Activated CD4-positive, alpha-beta T cell treated with anti-CD3 and anti-CD28 coated beads, Interleukin-2, amount 50 U/mL, for 48 hours (primary cell): Measurements from ENCODE around the gene SETD2.

Source experiments
- DNase-seq, 2 experiments: peaks; one replicate each; pipeline ENCODE4 v3.0.0-alpha.2; 2020

The SETD2 gene

DNA sequence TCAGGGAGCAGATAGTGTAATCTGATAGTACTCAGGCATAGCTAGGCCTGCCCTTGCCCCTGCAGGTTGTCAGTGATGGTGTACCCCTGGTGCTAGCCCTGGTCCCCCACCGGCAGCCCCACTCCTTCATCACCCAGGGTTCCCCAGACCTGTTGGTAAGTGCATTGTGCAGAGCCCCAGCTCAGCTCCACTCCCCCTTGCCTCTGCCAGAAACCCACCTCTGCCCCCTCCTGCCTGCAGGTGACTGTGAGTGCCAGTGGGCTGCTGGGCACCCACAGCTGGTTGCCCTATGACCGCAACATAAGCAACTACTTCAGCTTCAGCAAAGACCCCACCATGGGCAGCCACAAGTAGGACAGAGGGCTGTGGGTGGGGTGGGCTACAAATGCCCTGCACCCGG, 156.9 kb downstream of the SETD2 start:
- no peak for DNase-seq

DNA sequence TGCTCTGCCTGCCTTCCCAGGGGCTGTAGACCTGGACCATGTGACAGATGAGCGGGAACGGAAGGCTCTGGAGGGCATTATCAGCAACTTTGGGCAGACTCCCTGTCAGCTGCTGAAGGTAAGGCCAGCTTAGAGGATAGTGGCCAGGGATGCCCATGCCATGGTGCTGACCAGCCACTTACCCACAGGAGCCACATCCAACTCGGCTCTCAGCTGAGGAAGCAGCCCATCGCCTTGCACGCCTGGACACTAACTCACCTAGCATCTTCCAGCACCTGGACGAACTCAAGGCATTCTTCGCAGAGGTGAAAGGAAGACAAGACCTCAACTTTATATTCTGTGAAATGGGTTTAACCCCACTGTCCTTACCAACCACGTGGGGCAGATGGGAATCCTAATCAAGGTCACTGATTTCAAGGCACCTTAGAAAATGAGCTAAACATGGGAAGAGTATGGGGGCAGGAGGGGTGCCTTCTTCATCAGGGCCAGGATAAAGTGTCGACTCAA, 157.7 kb downstream of the SETD2 start:
- DNase-seq: no peak

DNA sequence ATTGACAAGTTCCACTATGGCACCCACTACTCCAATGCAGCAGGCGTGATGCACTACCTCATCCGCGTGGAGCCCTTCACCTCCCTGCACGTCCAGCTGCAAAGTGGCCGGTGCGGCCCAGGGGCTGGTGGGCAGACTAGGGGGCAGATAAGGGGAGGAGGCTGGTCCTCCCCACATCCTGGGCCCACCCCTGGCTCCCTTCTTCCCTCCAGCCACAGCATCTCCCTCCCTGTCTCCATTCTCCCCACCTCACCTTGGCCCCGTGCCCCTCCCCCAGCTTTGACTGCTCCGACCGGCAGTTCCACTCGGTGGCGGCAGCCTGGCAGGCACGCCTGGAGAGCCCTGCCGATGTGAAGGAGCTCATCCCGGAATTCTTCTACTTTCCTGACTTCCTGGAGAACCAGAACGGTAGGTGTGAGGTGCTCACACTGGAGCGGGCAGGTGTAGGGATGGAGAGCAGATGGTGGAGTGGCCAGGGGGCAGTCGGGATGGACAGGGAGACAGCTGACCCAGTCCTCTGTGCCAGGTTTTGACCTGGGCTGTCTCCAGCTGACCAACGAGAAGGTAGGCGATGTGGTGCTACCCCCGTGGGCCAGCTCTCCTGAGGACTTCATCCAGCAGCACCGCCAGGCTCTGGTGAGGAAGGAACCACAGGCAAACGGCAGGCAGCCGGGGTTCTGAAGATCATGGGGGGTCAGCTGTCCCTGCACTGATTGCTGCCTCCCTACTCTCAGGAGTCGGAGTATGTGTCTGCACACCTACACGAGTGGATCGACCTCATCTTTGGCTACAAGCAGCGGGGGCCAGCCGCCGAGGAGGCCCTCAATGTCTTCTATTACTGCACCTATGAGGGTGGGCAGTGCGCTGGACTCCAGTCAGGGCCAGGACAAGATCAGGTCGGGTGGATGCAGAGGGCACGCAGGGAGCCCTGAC, 158.4 kb downstream of the SETD2 start:
- no peak for DNase-seq

DNA sequence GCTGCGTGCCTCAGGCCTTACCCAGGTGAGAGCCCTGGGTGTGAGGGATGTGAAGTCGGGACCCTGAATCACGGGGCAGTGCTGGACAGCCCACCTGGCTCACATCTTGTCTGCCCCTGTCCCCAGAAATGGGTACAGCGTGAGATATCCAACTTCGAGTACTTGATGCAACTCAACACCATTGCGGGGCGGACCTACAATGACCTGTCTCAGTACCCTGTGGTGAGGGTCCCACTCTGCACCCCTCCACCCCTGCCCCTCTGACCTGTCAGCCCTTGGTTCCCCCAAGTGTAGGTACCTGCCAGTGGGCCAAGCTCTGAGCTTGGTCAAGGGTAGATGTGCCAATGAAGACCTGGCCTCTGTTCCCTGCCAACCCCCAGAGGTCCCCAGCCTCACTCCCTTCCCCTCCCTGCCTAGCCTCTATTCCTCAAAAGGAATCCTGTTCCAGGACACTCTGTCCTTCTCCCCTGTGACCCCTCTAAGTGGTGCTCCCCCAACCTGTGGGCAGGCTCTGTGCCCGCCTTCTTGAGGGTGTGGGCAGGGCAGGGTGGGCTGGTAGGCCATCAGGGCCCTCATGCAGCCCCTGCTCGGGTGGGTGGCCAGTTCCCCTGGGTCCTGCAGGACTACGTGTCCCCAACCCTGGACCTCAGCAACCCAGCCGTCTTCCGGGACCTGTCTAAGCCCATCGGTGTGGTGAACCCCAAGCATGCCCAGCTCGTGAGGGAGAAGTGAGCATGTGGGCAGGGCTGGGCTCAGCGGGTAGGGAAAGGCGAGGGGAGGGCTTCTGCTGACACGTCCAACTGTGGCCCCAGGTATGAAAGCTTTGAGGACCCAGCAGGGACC, 159.3 kb downstream of the SETD2 start:
- no peak for DNase-seq

DNA sequence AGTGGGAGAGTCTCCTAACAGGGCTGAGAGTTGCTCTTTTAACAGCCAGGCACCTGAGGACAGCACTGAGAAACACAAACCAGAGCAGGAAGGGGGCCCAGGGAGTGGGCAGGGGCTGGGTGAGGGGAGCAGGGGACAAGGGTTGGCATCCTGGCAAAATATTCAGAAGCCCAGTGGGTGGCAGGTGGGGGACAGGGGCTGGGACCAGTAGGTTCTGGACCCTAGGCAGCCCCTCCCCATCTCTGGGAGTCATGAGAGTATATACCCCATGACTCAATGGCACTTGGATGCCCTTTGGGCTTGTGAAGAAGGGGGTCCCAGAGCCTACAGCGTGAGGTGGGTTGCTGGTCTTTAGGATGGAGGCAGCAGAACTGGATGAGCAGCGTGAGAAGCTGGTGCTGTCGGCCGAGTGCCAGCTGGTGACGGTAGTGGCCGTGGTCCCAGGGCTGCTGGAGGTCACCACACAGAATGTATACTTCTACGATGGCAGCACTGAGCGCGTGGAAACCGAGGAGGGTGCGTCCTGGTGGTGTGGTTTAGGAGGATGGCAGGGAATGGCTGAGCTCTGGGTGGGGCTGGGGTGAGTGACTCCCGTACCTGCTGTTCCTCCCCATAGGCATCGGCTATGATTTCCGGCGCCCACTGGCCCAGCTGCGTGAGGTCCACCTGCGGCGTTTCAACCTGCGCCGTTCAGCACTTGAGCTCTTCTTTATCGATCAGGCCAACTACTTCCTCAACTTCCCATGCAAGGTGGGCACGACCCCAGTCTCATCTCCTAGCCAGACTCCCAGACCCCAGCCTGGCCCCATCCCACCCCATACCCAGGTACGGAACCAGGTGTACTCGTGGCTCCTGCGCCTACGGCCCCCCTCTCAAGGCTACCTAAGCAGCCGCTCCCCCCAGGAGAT, 160.2 kb downstream of the SETD2 start:
- DNase-seq: no peak

DNA sequence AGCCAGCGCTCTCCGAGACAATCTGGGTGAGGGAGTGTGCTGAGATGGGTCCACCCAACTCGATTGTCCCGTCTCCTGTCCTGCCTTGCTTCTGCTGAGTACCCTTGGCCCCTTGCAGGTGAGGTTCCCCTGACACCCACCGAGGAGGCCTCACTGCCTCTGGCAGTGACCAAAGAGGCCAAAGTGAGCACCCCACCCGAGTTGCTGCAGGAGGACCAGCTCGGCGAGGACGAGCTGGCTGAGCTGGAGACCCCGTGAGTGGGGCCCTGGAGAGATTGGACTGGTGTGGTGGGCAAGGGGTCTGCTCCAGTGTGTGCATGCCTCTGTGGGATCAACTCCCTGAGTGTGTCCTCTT, 160.9 kb downstream of the SETD2 start:
- no peak for DNase-seq

DNA sequence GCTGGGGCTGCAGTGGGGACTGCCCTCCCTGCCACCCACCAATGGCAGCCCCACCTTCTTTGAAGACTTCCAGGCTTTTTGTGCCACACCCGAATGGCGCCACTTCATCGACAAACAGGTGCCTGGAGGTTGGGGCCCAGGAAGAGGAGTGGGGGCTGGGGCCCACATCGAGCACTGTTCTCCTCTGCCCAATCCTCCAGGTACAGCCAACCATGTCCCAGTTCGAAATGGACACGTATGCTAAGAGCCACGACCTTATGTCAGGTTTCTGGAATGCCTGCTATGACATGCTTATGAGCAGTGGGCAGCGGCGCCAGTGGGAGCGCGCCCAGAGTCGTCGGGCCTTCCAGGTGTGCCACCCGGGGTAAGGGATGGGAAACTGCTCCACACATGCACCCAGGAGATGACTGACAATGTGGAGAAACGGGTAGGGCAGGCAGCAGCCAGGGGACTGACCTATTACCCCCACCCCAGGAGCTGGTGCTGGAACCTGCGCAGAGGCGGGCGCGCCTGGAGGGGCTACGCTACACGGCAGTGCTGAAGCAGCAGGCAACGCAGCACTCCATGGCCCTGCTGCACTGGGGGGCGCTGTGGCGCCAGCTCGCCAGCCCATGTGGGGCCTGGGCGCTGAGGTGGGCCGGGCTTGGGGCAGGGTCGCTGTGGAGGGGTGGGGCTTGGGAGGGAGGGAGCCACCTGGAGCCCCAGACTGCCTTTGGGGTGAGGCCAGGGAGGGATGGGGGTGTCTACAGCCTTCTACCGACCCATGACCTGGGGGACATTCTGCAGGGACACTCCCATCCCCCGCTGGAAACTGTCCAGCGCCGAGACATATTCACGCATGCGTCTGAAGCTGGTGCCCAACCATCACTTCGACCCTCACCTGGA, 161.5 kb downstream of the SETD2 start:
- no peak for DNase-seq

DNA sequence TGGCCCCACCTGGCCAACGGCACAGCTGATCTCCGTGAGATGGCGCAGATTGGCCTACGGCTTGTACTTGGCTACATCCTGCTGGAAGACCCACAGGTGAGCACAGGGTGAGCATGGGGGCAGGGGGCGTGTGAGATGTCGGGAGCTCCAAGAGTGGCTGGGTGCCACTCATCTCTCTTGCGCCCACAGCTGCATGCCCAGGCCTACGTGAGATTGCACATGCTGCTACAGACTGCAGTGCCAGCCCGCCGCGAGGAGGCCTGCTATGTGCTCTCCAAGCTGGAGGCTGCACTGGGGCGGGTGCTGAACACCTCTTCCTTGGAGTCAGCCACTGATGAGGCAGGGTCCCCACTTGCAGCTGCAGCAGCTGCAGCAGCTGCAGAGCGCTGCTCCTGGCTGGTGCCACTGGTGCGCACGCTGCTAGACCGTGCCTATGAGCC, 162.2 kb downstream of the SETD2 start:
- DNase-seq: no peak

DNA sequence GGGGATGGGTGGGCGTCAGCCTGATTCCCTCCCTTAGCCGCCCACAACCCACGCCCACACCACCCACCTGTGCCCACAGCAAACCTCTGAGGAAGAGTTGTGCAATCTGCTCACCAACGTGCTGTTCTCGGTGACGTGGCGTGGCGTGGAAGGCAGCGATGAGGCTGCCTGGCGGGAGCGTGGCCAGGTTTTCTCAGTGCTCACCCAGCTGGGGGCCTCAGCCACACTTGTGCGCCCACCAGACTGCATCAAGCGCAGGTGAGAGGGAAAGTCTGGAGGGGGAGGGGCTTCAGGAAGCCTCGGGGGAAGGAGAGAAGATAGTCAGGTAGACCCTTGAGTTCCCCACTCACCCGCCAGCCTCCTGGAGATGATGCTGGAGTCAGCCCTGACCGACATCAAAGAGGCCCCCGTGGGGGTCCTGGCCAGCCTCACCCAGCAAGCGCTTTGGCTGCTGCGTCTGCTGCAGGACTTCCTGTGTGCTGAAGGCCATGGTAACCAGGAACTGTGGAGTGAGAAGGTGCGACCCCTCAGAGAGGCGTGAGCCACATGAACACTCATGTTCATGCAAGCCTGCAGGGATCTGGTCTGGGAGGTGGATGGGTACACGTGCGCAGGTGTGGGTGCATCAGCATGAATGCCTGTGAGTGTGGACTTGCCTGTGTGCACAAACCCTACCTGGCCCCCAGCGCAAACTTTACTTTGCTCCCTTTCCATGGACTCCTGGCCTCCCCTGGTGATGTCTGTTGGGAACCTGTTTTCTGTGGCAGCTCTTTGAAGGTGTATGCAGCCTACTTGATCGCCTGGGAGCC, 162.8 kb downstream of the SETD2 start:
- no peak for DNase-seq

DNA sequence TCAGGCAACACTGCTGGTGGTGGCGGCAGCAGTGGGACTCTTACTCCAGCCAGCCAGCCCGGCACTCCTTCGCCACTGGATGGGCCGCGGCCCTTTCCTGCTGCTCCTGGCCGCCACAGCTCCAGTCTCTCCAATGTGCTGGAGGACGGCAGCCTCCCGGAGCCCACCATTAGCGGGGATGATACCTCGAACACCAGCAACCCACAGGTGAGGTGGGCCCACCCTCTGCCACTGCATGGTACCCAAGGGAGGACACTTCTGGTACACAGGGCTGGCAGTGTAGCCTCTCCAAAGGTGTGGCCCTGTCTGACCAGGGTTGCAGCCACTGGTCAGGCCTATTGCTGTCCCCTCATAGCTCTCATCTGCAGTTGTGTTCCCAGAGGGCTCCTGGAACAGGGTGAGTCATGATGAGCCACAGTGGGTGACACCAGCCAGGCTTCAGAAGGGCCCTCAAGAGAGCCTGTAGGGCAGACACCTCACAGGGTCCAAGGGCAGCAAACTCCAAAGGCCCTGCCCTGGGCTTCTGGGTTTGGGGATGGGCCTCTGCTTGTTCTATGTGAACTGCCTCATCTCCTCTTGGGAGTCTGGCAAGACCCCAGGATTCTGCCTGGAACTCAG, 163.6 kb downstream of the SETD2 start:
- DNase-seq: no peak

DNA sequence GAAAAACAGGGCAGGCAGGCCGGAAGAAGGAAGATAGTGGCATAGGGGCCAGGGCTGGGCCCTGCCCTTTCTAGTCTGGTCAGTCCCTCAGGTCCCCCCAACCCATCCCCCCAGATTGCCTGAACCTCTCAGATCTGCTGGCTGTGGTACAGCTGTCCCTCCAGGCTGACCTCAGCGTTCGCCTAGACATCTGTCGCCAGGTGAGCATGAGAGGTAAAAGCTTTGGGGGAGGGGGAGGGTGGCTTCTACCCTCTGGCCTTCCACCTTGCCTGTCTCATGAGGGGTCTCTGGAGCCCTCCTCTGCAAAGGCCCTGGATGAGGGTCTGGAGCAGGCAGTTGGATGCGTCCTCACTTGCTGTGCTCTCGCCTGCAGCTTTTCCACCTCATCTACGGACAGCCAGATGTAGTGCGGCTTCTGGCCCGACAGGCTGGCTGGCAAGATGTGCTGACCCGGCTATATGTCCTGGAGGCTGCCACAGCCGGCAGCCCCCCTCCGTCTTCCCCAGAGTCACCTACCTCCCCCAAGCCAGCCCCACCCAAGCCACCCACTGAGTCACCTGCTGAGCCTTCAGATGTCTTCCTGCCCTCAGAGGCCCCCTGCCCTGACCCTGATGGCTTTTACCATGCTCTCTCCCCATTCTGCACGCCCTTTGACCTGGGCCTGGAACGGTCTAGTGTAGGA, 164.3 kb downstream of the SETD2 start:
- DNase-seq: no peak

DNA sequence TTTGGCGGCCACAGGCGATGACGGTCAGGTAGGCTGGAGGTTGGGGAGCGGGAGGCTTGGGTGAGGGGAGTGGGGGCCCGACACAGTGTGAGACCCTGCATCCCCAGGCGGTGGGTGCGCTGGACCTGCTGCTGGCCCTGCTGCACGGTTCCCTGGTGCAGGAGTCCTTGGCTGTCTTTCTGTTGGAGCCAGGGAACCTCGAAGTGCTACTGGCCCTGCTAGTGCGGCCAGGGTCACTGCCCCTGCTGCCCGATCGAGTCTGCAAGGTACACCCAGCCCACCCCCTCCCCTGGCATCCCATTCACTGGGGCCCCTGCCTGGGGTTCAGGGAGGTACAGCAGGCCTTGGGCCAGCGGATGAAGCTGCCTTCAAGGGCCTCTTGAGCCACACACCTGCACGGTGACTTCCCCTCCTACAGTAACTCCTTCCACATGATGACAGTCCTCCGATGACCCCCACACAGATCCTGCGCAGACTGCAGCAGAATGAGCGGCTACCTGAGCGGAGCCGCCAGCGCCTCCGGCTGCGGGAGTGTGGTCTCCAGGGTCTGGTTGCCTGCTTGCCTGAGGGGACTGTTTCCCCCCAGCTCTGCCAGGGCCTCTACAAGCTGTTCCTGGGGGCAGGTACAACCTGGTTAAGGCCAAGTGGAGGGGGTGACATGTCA, 164.9 kb downstream of the SETD2 start:
- DNase-seq: no peak

DNA sequence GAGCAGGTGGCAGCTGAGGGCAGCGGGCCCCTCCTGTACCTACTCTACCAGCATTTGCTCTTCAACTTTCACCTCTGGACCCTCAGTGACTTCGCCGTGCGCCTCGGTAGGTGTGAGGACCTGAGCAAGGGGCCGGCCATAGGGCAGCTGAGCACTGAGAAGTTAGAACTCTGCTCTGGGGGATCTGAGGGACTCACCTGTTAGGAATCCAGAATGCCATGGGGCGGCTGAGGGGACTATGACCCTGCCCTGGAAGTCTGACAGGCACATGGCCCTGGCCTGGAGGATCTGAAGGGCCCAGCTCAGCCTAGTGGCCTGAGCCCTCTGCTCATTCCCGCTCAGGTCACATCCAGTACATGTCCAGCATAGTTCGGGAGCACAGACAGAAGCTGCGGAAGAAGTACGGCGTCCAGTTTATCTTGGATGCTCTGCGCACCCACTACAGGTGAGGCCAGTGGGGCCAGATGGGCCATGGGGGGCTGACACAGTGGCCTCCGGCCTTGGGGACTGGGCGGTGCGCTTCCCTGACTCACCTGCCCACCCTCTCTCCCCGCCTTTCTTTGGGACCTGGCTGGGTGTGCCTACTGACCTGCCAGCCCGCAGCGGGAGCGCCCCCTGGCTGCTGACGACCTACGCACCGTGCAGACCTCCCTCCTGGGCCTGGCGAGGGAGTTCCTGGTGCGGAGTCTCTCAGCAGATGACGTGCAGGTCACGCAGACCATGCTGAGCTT, 165.6 kb downstream of the SETD2 start:
- DNase-seq: peak; percentile 76 to 81

DNA sequence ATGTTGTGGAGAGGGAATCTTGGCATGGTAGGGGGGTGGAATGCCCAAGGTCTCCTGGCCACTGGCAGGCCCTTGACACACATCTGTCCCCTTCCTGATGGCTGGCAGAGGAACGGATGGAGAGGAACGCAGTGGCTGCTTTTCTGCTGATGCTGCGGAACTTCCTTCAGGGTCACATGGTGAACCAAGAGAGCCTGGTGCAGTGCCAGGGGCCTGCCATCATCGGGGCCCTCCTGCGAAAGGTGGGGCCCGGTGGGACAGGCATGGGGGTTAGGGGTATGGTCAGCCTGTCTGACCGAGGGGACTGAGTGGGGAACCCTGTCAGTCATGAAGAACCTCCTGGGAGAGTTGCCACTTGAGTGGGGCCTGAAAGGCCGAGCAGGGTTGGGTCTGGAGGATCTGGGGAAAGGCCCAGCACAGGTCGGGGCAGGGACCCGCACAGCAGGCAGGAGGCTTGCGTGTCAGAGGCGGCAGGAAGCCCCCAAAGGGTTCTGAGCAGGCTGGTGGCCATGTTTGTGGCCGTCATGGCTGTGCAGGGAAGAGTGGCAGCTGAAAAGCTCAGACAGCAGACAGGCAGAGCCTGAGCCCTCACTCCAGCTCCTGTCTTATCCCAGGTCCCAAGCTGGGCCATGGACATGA, 166.3 kb downstream of the SETD2 start:
- no peak for DNase-seq

DNA sequence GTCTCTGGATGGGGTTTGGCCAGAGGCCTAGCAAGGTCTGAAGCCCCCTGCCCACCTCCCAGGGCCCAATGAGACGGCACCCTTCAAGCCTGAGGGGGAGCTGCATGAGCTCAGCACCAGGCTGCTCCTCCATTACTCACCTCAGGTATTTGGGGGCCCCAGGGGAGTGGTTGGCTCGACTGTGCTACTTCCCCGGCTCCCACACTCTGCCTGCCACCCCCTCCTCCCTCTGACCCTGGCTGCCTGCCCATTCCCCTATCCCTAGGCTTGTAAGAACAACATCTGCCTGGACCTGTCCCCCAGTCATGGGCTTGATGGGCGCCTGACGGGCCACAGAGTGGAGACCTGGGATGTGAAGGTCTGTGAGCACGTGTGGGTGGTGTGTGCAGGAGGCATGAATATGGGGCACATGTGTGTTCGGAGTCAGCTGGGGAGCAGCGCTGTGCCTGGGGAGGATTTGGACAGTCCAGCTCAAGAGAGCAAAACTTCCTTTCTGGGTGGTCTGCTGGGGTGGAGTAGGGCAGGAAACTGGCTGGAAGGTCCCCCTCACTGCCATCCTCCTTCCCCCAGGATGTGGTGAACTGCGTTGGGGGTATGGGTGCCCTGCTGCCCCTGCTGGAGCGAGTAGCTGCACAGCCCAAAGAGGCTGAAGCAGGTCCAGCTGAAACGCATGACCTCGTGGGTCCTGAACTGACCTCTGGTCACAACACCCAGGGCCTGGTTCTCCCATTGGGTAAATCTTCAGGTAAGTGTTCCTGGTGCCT, 167.0 kb downstream of the SETD2 start:
- DNase-seq: no peak

DNA sequence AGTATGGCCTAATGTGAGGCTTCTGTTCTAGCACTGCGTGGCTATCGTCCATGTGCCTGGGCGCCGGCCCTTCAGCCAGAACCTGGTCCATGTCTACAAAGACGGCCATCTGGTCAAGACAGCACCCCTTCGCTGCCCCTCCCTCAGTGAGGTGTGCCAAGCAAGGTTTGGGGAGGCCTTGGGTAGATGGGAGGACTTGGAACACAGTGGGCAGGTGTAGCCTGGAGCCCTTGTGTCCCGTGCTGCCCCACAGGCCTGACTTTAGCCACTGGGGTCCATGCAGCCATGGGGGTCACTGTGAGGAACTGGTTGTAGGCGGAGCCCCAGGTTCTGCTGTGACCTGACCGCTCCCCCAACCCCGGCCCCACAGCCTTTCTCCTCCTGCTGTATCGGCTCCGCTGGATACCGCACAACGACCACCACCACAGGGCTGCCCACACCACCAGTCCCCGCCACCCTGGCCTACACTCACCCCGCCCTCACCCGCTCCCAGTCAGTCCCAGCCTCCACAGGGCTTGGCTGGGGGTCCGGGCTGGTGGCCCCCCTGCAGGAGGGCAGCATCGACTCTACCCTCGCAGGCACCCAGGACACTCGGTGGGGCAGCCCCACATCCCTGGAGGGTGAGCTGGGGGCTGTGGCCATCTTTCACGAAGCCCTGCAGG, 167.9 kb downstream of the SETD2 start:
- DNase-seq: no peak
